Kasumi-1 (cell line): Measurements from ENCODE around the gene WDR18.
A peak's percentile ranks its signal among the peaks of the same experiment; 100 is the strongest.
"Not testable (repeated sequence)": the region's sequence is repeated elsewhere in the genome, so short reads cannot be mapped to it uniquely, and the experiment has no call there.

ENCODE experiments used
- DNase-seq, 2 experiments: peaks; one replicate each; lab custom pipeline; 2025; lab: John Stamatoyannopoulos, UW

Gene WDR18

DNA sequence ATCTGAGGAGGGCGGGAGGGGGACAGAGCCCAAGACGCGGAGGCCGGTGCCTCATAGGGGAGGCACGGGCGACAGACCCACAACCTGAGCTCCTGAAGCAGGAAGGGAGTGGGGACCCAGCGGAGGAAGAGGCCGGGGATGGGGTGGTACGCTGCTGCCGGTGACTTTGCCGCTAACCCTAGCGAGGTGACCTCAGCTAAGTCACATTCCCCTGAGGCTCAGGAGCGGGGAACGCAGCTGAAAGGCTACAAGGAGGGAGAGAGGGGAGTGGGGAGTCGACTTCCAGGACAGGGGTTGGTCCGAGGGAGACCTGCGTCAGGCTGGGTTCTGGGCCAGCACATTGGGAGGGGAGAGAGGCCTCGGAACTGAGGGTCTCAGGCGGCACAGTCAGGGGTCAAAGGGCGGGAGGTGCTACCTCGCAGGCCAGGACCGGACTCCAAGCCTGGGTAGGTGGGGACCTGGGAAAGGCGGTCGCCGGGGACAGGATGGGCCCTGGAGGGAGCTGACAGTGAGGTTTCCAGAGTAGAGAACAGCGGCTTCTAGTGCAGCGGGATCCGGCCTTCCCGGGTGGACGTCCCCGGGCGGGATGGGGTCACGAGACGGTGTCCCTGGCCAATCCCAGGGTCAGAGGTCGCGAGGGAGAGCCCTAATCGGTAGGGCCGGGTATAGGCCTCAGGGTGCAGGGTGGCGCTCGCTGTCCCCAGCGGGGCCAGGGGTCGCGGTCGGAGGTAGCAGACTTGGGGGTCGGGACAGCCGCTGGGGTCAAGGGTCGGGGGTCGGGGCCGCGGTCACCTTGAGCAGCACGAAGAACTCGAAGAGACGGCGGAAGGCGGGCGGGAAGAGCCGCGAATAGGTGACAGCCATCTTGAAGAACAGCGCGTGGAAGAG lies 36.1 kb downstream of the WDR18 start:
- no peak for DNase-seq

DNA sequence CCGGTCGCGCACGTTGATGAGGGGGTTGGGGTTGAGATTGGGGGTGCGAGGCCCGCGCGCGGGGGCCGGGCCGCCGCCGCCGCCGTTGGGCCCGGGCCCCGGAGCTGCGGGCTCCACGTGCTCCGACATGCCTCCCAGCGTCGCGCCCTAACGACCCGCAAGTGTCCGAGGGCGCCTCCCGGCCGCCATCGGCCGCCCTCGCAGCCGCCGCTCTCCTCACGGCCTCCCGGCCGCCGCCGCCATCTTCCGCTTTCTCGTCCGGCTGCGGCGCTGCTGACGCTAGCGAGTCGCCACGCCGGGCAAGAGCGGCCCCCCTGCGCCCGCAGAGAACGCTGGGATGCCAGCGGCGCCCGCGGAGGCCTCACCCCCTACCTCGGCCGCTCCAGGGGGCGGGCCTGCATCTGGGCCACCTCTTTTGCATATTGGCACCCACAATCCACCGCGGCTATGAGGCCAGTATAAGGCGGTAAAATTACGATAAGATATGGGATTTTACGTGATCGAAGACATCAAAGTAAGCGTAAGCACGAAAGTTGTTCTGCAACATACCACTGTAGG lies 36.8 kb downstream of the WDR18 start, which contains the start of gene TMEM259:
TSS of gene TMEM259 (minus strand) at position 256 of the 558 bp plus-strand sequence. CDS start at position 129, 127 bp downstream.
- DNase-seq: peak; percentile 89 to 93

DNA sequence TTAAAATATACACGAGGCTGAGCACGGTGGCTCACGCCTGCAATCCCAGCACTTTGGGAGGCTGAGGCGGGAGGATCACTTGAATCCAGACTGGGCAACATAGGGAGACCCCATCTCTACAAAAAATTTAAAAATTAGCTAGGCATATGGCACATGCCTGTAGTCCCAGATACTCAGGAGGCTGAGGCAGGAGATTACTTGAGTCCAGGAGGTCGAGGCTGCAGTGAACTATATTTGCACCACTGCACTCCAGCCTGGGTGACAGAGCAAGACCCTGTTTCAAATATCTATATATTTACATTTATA lies 39.7 kb downstream of the WDR18 start:
- DNase-seq: not testable (repeated sequence)

DNA sequence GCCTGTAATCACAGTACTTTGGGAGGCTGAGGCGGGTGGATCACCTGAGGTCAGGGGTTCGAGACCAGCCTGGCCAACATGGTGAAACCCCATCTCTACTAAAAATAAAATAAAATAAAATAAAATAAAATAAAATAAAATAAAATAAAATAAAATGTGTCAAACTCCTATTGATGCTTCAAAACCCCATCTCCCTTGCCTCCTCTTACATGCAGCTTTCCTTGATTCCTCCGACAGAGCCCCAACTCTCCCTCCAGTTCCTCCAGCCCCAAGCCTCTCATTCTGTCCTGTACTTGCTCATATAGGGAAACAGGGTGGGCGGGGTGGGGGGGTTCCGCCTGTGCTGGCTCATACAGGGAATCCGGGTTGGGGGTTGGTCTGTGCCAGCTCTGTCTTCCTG lies 40.9 kb downstream of the WDR18 start:
- not testable (repeated sequence) for DNase-seq

DNA sequence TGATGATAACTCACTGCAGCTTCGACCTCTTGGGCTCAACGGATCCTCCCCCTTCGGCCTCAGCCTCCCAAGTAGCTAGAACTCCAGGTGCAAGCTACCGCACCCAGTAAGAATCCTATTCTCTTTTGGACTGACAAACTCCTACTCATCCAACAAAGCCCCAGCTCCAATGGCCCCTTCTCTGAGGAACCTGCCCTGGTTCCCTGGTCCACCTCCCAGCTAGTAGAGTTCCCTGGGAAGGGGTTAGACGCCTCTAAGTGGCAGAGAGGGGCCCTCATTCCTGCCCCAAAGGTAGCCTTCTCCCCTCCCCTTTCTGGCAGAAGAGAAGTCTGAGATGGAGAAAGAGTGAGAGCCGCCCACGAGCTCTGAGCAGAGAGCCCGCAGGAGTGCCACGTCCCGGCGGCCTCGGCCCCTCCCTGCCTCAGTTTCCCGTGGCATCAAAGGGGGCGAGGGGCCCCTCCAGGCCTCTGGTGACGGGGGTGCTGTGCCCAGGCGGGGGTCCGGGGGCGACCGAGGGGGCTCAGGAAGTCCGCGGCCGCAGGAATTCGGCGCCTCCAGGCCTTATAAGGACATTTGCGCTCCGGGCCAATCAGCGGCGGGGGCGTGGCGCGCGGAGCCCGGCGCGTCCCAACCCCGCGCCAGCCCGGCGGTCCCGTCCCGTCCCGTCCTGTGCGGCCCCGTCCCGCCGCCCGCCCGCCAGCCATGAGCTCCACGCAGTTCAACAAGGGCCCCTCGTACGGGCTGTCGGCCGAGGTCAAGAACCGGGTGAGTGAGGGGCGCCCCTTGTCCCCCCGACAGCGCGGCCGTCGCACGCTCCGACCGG lies 42.0 kb downstream of the WDR18 start, which contains the start of gene CNN2:
TSS of gene CNN2 (plus strand) at position 649 of the 823 bp plus-strand sequence. CDS start at position 703, 54 bp downstream.
- peak; percentile 50 to 53 for DNase-seq

DNA sequence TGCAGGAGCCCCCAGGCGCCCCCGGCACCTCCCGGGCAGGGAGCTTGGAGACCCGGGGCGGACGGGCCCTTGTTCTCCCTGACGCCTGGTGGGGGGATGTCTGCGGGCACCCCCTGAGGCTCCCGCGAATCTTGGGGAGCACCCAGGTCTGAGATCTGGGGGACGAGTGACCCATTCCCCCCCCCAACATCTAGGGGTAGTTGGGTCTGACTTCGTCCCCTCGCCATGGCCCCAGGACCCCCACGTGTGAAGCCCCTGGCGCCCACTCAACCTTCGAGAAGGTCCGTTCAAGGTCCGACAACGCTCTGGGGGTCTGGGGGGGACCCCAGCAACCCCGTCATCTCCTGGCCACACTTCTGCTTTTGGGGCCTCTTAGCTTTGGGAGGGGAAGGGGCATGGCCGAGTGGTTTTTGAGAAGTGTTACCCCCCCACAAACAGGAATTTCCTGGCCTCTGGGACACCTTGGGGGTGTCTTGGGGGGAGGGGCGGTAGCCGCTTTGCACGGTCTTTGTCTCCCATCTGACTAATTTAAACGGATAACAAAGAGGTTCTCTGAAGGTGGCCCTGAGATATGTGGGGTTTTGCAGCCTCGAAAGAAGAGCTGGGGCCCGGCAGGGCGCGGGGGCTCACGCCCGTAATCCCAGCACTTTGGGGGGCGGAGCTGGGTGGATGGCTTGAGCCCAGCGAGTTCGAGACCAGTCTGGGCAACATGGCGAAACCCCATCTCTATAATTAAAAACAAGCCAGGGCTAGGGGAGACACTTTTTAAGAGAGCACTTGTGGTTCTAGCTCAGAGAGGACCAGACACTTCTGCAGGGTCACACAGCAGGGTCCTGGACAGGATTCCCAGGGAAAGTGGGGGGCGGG lies 42.9 kb downstream of the WDR18 start:
- peak; percentile 20 to 25 for DNase-seq

DNA sequence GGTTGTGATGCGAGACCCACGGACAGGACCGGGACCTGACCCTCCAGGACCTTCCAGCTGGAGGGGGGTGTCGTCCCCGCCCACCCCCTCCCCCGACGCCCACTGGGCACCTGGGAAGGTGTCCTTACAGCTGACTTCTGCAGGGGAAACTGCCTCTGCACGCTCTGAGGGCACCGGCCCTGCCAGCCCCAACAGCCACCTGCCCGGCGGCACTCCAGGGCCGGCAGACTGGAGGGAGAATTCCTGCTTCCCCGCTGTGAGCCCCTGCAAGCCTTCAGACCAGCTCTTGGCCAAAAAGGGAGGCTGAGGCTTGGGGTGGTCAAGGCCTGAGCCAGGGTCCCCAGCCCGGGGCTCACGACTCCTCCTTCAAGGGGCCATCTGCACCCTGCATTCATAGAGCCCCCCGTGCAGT lies 43.5 kb downstream of the WDR18 start:
- no peak for DNase-seq

DNA sequence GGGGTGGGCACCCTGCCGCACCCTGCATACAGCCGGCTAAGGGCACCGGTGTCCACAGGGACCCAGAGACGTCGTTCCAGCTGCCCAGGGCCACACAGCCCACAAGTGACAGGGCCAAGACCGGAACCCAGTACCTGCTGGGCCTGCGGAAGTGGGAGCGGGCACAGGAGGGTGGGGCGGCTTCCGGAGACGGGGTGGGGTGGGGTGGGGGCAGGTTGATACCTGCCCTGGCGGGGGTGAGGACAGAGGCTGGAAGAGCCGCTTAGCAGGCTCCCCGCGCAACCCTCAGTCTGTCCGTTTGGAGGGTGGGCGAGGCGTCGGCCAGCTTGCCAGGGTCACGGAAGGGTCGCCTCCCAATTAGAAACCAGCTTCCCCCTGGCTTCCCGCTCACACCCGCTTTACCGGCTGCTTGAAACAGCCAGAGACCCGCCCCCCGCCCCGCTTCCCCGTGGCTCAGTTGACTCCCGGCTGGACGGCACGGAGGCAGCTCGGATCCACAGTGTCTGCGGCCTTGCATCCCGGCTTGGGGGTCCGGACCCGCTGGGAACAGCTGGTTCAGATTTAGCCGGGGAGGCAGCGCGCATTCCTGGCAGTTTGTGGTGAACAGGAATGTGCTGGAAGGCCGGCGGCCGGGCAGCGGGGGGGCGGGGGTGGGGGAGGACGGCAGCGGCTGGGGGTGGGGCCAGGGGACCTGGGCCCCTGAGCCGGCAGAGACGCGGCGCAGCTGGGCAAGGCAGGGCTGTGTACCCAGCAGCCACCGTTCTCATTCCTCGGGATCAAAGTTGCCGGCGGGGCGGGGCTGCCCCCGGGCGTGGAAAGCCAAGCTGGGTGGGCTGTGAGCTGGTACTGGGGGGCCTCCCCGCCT lies 44.1 kb downstream of the WDR18 start:
- DNase-seq: peak in 1 of 2 experiments; percentile 6

DNA sequence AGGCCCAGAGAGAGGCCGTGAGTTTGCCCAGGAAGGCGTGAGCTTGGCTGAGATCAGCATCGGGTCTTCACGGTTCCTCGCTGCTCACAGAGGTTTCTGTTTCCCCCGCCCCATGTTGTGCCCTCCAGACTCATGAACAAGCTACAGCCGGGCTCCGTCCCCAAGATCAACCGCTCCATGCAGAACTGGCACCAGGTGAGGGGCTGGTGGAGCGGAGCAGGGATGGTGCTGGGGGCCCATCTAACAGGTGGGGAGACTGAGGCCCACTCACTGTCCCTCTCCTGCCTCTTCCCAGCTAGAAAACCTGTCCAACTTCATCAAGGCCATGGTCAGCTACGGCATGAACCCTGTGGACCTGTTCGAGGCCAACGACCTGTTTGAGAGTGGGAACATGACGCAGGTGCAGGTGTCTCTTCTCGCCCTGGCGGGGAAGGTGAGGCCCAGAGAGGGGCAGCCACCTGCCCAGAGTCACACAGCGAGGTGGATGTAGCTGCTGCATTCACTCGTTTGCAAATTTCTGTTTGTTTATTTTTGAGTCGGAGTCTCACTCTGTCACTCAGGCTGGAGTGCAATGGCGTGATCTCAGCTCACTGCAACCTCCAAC lies 48.2 kb downstream of the WDR18 start:
- no peak for DNase-seq

DNA sequence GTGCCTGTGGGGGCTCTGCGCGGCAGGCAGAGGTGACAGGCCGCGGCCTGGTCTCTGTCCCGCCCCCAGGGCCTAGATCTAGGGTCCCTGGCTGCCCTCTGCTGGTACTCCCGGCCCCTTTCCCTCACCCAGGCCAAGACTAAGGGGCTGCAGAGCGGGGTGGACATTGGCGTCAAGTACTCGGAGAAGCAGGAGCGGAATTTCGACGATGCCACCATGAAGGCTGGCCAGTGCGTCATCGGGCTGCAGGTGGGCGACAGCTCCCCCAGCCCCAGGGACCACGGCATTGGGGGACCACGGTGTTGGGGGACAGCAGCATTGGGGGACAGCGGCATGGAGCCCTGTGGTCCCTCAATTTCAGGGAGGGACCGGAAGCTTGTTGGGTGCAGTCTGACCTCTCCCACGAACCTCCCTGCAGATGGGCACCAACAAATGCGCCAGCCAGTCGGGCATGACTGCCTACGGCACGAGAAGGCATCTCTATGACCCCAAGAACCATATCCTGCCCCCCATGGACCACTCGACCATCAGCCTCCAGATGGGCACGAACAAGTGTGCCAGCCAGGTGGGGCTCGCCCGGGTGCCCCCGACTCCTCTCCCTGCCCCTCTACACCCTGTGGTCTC lies 52.0 kb downstream of the WDR18 start:
- no peak for DNase-seq

DNA sequence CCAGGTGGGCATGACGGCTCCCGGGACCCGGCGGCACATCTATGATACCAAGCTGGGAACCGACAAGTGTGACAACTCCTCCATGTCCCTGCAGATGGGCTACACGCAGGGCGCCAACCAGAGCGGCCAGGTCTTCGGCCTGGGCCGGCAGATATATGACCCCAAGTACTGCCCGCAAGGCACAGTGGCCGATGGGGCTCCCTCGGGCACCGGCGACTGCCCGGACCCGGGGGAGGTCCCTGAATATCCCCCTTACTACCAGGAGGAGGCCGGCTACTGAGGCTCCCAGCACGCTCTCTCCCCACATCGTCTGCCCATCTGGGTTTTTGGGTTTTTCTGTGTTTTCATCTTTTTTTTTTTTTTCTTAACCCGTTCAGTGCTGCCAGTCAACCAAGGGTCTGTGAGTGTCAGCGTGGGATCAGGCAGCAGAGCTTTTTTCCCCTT lies 53.5 kb downstream of the WDR18 start:
- DNase-seq: no peak

DNA sequence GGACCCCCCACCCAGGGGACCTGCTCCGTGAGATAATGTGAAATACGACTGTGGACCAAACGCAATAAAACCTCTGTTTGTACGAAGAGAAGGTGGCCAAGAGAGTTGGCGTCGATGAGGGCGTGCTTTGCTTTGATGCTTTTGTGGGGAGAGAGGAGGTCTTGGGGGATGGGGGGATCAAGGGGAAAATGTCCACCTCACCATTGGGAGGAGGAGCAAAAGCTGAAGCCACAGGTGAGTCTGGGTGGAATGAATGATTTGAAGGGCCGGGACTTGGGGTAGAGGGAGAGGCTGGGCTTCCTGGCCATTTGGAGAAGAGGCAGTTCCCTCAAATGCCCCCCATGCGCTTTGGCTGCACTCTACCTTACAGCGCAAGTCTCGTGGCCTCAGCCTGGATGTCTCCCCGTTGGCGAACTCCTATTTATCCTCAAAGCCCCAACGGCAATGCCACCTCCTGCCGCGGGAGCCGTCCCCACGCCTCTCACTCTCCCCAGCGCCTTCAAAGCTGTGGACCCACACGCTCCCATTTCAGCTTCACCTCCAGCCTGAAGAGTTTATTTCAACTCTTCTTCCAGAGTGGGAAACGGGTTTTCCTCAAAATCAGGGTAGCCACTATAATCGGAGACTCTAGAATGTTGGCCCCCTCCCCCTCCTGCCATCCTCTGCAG lies 55.0 kb downstream of the WDR18 start:
- DNase-seq: no peak

DNA sequence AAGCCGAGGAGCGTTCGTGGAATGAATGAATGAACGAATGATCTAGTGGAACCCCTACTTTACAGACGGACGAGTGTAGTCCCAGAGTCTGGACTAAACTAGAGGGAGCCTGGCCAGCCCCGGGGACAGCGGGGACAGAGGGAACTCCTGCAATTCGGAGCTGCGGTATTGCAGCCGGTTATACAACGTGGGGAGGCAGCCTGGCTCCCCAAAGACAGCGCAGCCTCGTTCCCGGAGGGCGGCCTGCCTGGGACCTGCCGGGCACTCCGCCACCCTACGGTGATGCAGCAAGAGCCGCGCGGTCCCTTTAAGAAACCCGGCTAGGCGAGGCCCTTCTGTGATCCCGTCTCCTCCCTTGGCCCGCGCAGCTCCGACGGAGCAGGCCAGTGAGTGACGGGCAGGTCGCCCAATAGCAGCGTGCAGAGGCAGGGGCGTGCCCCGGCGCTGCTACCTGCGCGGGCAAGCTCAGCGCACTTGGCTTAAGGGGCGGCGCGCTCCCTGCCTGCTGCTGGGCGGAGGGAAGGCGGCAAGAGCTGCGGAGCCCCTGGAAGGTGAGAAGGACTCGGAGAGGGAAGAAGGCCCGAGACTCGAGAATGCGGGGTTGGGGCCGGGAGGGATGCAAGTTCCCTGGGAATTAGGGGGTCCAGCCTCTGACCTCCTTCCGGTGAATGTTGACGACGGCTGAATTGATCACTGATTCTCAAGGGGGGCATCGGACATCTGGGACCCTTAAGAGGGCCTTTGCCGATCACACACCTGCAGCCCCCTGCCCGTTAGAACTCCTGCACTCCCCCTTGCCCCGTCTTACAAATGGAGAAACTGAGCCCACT lies 55.7 kb downstream of the WDR18 start, which contains the start of gene ABCA7:
TSS of gene ABCA7 (plus strand) at position 462 of the 830 bp plus-strand sequence. CDS start 1,255 bp downstream, outside the sequence.
- DNase-seq: peak; percentile 94 to 97

DNA sequence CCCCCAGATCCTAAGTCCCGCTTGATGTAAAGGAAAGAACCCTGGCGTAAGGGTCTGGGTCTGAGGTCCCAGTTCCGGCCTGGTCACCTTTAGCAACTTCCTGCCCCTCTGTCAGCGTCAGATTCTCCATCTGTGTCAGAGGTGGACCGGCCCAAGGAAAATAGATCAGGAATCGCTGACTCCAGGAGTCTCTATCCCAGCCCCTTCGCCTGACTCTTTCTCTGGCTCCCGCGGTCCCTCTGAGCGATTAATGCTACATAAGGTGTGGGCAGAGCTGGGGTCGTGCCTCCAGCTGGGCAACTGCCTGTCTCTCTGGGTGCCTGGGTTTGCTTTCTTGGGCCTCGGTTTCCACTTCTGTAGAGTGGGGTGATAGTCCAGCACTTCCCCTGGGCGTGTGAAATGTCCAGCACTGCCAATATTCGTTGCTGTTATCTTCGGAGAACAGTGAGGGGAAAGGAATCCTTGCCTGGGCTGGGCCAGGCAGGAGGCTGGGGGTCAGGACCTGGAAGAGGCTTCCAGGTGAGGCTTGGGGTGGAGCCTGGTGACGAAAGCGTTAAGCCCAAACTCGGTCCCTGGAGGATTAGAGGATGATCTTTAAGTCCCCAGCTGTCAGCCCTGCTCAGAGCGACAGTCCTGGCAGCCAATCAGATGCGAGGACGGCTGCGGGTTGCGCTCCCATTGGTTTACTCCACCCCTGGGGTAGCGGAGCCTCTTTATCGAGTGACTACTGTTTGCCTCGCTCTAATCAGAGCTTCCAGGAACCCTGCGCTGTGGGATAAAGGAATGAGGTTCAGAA lies 56.5 kb downstream of the WDR18 start:
- DNase-seq: peak; percentile 86 to 89

DNA sequence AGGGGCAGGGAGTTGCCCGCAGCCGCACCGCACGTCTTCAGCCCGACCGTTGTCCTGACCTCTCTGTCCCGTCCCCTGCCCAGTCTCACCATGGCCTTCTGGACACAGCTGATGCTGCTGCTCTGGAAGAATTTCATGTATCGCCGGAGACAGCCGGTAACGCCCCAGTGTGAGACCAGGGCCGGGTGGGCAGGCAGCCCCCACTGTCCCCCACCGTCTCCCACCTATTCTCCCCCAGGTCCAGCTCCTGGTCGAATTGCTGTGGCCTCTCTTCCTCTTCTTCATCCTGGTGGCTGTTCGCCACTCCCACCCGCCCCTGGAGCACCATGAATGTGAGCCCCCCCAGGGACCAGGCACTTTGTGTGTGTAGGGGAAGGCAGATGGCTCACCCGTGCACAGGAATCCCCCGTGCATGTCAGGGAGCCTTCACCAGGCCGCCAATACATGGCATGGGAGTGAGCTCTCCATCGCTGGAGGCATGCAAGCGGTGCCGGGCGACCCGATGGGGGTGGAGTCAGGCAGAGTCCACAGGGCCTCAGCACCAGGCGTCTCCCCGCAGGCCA lies 57.2 kb downstream of the WDR18 start:
- no peak for DNase-seq

DNA sequence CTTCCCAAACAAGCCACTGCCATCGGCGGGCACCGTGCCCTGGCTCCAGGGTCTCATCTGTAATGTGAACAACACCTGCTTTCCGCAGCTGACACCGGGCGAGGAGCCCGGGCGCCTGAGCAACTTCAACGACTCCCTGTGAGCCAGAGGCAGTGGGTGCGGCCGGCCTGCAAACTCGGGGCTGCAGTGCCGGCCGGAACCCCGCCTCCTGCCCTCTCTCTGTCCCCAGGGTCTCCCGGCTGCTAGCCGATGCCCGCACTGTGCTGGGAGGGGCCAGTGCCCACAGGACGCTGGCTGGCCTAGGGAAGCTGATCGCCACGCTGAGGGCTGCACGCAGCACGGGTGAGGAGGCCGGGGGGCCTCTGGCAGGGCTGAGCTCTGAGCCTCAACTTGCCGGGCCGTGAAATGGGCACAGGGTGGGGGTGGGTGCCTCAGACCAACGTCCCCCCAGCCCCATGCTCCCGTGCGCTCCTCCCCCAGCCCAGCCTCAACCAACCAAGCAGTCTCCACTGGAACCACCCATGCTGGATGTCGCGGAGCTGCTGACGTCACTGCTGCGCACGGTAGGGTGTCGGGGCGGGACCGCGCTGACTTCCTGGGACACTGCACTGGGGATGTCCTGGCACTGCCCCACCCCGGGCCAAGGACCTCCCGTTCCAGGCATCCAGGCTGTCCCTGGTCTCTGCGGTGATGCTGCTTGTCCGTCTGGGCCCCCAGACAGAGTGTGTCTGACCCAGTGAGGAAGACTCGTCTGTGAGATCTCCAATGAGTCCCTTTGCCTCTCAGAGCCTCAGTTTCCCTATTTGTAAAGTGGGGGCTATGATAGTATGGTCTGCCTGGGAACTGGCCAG lies 57.9 kb downstream of the WDR18 start:
- DNase-seq: peak; percentile 48 to 49
